Glutamatergic neuron (in vitro differentiated cells): Measurements from ENCODE around the gene CNTFR. TPM values are rescaled to one million over a fixed set of nuclear protein-coding genes. Genes with fewer than 3 reads are reported as not detected.
A peak's percentile ranks its signal among the peaks of the same experiment; 100 is the strongest.

Experiments
- DNase-seq: peaks from one replicate; pipeline ENCODE4 v3.0.0; 2022
- H3K27ac Mint-ChIP-seq: one replicate; pipeline ENCODE4 v1.8.0; 2020; ENCODE audit warnings: mild to moderate bottlenecking, mixed read lengths, inconsistent platforms; ENCODE audit not compliant: unreplicated experiment
- H3K27me3 Mint-ChIP-seq: one replicate; pipeline ENCODE4 v1.8.0; 2020; ENCODE audit warnings: mild to moderate bottlenecking, moderate library complexity, mixed read lengths, inconsistent platforms; ENCODE audit not compliant: unreplicated experiment
- H3K36me3 Mint-ChIP-seq: one replicate; pipeline ENCODE4 v1.8.0; 2020; ENCODE audit warnings: mild to moderate bottlenecking, mixed read lengths, inconsistent platforms; ENCODE audit not compliant: unreplicated experiment
- H3K4me1 Mint-ChIP-seq: one replicate; pipeline ENCODE4 v1.8.0; 2020; ENCODE audit warnings: mild to moderate bottlenecking, low read depth, mixed read lengths, inconsistent platforms; ENCODE audit not compliant: unreplicated experiment
- H3K4me3 Mint-ChIP-seq: one replicate; pipeline ENCODE4 v1.8.0; 2020; ENCODE audit warnings: mild to moderate bottlenecking, mixed read lengths, inconsistent platforms; ENCODE audit not compliant: unreplicated experiment
- H3K9me3 Mint-ChIP-seq: one replicate; pipeline ENCODE4 v1.8.0; 2020; ENCODE audit warnings: mild to moderate bottlenecking, moderate library complexity, mixed read lengths, inconsistent platforms; ENCODE audit not compliant: unreplicated experiment
- total RNA-seq: library from RNA; stranded (reverse); fragmentation: NEBNext Ultra II Directional; extraction: Animal tissue kit (Norgen Biotek cat#: 25700); gene quantifications from one replicate; pipeline ENCODE4 v1.2.1, GENCODE V29; 2021; ENCODE audit not compliant: unreplicated experiment
- TF ChIP-seq, protein P1 (sequence below): fragments of 200-600 bp; sonication (generic); IDR thresholded peaks from one replicate; pipeline ENCODE4 v1.5.0; 2021; ENCODE audit not compliant: partially characterized antibody, unreplicated experiment

The CNTFR gene
- total RNA-seq, 1 donor from 2014 or later: 170 TPM

DNA sequence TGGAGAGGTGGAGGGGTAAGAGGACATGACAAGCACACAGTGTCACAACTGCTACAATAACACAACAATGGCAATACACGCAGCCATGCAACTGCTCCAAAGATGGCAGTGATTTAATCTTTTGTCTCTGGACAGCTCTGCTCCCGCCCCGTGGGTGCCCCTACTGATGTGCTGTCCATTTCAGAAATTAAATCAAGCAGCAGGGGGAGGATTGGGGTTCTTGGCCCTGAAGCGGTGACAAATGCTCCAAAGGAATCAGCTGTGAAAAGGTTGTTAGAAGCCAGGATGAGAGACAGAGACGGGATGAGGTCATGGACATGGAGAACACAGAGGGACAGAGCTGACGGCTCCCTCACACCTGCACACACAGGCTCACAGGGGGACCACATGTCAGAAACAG, 22.6 kb downstream of the CNTFR start:
- Mint-ChIP-seq H3K27ac (peak overlapping the region; percentile 99), H3K27me3 (peaks cover 30% of the 10 kb centered on the region), H3K4me3 (peak overlapping the region; percentile 87), H3K36me3 (peaks cover 28% of the 10 kb centered on the region), H3K9me3 (peaks cover 39% of the 10 kb centered on the region), H3K4me1 (peaks cover 68% of the 10 kb centered on the region)
- no peak for DNase-seq
- TF ChIP-seq, protein P1, sequence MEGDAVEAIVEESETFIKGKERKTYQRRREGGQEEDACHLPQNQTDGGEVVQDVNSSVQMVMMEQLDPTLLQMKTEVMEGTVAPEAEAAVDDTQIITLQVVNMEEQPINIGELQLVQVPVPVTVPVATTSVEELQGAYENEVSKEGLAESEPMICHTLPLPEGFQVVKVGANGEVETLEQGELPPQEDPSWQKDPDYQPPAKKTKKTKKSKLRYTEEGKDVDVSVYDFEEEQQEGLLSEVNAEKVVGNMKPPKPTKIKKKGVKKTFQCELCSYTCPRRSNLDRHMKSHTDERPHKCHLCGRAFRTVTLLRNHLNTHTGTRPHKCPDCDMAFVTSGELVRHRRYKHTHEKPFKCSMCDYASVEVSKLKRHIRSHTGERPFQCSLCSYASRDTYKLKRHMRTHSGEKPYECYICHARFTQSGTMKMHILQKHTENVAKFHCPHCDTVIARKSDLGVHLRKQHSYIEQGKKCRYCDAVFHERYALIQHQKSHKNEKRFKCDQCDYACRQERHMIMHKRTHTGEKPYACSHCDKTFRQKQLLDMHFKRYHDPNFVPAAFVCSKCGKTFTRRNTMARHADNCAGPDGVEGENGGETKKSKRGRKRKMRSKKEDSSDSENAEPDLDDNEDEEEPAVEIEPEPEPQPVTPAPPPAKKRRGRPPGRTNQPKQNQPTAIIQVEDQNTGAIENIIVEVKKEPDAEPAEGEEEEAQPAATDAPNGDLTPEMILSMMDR: no peak

DNA sequence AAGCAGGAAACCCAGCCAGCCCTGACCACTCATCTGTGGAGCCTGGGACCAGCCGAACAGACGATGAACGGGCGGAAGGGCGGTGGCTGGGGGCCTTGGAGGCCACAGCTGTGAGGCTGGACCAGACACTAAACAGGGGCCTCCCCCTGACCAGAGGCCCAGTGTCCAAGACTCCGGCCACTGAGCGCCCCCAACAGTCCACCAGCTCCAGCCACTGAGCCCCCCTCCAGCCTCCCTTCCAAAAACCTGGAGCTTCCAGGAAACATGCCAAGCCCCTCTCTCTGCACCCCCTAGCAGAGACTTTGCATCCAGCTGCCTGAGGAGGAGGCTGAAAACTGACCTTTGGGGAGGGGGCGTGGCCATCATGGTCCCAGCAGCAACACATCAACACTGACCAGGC, 23.2 kb downstream of the CNTFR start:
- Mint-ChIP-seq H3K9me3 (peaks cover 39% of the 10 kb centered on the region), H3K36me3 (peaks cover 28% of the 10 kb centered on the region), H3K4me1 (peaks cover 68% of the 10 kb centered on the region), H3K27ac (peak overlapping the region; percentile 99), H3K27me3 (peaks cover 30% of the 10 kb centered on the region), H3K4me3 (peak overlapping the region; percentile 87)
- TF ChIP-seq, protein P1: no peak
- DNase-seq: no peak

- H3K9me3 Mint-ChIP-seq: peaks cover 36% of the 10 kb centered on the region
- peak overlapping the region; percentile 80 for H3K27ac Mint-ChIP-seq
- peaks cover 28% of the 10 kb centered on the region for H3K36me3 Mint-ChIP-seq
- H3K4me1 Mint-ChIP-seq: peaks cover 69% of the 10 kb centered on the region
- TF ChIP-seq, protein P1: no peak
- peak overlapping the region; percentile 68 for H3K4me3 Mint-ChIP-seq
- H3K27me3 Mint-ChIP-seq: peaks cover 30% of the 10 kb centered on the region
- DNase-seq: no peak
Measured at GRCh38 chr9:34565856-34566255, 23.7 kb downstream of the CNTFR start.

DNA sequence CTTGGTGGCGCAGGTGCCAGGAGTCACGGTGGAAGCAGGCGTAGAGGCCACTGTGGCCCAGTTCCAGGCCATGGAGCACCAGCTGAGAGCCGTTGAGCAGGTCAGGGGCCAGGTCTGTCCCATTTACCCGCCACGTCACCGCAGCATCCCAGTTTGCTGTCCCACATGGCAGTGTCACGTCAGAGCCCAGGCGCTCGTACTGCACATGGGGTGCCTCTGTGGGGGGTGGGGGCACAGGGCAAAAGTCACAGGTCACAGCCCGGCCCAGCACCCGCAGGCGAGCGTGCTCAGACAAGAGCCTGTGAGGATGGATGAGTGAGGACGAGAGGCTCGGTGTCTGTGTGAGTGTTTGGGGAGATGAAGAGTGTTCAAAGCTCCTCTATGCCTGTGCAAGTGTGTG, 24.9 kb downstream of the CNTFR start:
- H3K27me3 Mint-ChIP-seq: peaks cover 30% of the 10 kb centered on the region
- peak overlapping the region; percentile 45 for H3K4me3 Mint-ChIP-seq
- peaks cover 36% of the 10 kb centered on the region for H3K9me3 Mint-ChIP-seq
- peak overlapping the region; percentile 44 for H3K27ac Mint-ChIP-seq
- TF ChIP-seq, protein P1: no peak
- no peak for DNase-seq
- H3K4me1 Mint-ChIP-seq: peaks cover 63% of the 10 kb centered on the region
- H3K36me3 Mint-ChIP-seq: peaks cover 28% of the 10 kb centered on the region

DNA sequence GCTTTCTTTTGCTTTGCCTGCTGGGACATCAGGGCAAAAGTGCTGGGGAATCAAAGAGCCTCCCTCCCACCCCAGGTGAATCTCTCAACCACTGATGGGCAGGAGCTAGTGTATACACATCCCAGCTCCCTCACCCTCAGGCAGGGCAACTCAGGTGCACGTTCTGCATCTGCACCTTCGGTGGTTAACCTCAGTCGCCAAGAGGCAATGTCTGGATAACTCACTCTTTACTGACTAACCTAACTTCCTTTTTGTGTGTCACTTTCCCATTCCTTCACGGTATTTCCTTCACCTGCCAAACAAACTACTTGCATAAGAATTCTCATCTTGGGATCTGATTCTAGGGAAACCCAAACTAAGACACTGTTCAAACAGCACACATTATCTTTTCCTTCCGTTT, 26.3 kb downstream of the CNTFR start:
- Mint-ChIP-seq H3K4me3 (peak overlapping the region; percentile 63), H3K4me1 (peaks cover 63% of the 10 kb centered on the region), H3K36me3 (peaks cover 28% of the 10 kb centered on the region), H3K27ac (no peak overlapping the region), H3K27me3 (peaks cover 24% of the 10 kb centered on the region), H3K9me3 (peaks cover 33% of the 10 kb centered on the region)
- no peak for DNase-seq
- TF ChIP-seq, protein P1: no peak
